HepG2 (cell line): ENCODE data around the gene SEC24A. TPM values are rescaled to one million over a fixed set of nuclear protein-coding genes. Genes with fewer than 3 reads are reported as not detected.

ENCODE experiments used
- BORCS8-MEF2B ChIP-seq: sonication (generic); formaldehyde crosslinking; IDR thresholded peaks from 2 replicates; pipeline ENCODE4 v1.8.0; 2022; ENCODE audit warnings: mild to moderate bottlenecking, missing genetic modification reagents
- ELF3 ChIP-seq: IDR thresholded peaks from 2 replicates; pipeline ENCODE4 v1.6.1; 2016; ENCODE audit warnings: missing genetic modification reagents, missing compliant biosample characterization
- EZH2 ChIP-seq: conservative IDR thresholded peaks from 2 replicates; pipeline ENCODE4 v1.6.1; 2012; ENCODE audit warnings: mild to moderate bottlenecking, low read depth, low read length, moderate library complexity
- GPBP1L1 ChIP-seq: sonication (generic); formaldehyde crosslinking; IDR thresholded peaks from 2 replicates; pipeline ENCODE4 v1.5.0; 2020; ENCODE audit warnings: mild to moderate bottlenecking, missing genetic modification reagents
- MLLT10 ChIP-seq: sonication (generic); formaldehyde crosslinking; IDR thresholded peaks from 2 replicates; pipeline ENCODE4 v1.4.0; 2020; ENCODE audit warnings: missing genetic modification reagents
- MTERF4 ChIP-seq: sonication (generic); formaldehyde crosslinking; IDR thresholded peaks from 2 replicates; pipeline ENCODE4 v1.8.0; 2023; ENCODE audit warnings: mild to moderate bottlenecking, missing genetic modification reagents
- NFRKB ChIP-seq: fragments of 450-650 bp; IDR thresholded peaks from 2 replicates; pipeline ENCODE4 v1.6.1; 2017
- PITX1 ChIP-seq: sonication (generic); formaldehyde crosslinking; IDR thresholded peaks from 2 replicates; pipeline ENCODE4 v1.5.1; 2020; ENCODE audit warnings: mild to moderate bottlenecking, missing genetic modification reagents
- REPIN1 ChIP-seq: sonication (generic); formaldehyde crosslinking; IDR thresholded peaks from 2 replicates; pipeline ENCODE4 v1.8.0; 2022; ENCODE audit warnings: missing genetic modification reagents, low read depth, mild to moderate bottlenecking, borderline replicate concordance
- SP4 ChIP-seq: sonication (generic); formaldehyde crosslinking; IDR thresholded peaks from 2 replicates; pipeline ENCODE4 v1.8.1; 2023; ENCODE audit warnings: mild to moderate bottlenecking, missing genetic modification reagents
- SRSF1 ChIP-seq: fragments of 200-400 bp; formaldehyde crosslinking; optimal IDR thresholded peaks from 2 replicates; pipeline ENCODE3; 2017; ENCODE audit warnings: mild to moderate bottlenecking, low read depth, low read length, moderate library complexity
- ZBTB40 ChIP-seq, 2 experiments: fragments of 450-650 bp in 1 of 2; sonication (generic) in 1 of 2; formaldehyde crosslinking in 1 of 2; IDR thresholded peaks; 2 replicates each; pipeline versions ENCODE4 v1.6.1 to v1.8.0; 2016 to 2022; ENCODE audit warnings: antibody characterized with exemption in 1 of 2, mild to moderate bottlenecking in 1 of 2, missing genetic modification reagents in 1 of 2
- ZFP36 ChIP-seq: fragments of 150-350 bp; IDR thresholded peaks from 2 replicates; pipeline ENCODE4 v1.6.1; 2018; ENCODE audit warnings: borderline replicate concordance, low read length, low read depth; ENCODE audit not compliant: partially characterized antibody
- ZFYVE20 ChIP-seq: sonication (generic); formaldehyde crosslinking; IDR thresholded peaks from 2 replicates; pipeline ENCODE4 v1.8.0; 2023; ENCODE audit warnings: low read depth, mild to moderate bottlenecking, moderate library complexity, missing genetic modification reagents, borderline replicate concordance
- ZNF3 ChIP-seq: IDR thresholded peaks from 2 replicates; pipeline ENCODE4 v1.7.0; 2017; ENCODE audit warnings: inconsistent platforms
- ZNF513 ChIP-seq: sonication (generic); formaldehyde crosslinking; conservative IDR thresholded peaks from 2 replicates; pipeline ENCODE4 v1.5.0; 2020; ENCODE audit warnings: missing genetic modification reagents
- ZNF629 ChIP-seq: sonication (generic); formaldehyde crosslinking; conservative IDR thresholded peaks from 2 replicates; pipeline ENCODE4 v1.5.0; 2020; ENCODE audit warnings: missing genetic modification reagents
- ZNF652 ChIP-seq: IDR thresholded peaks from 2 replicates; pipeline ENCODE4 v1.6.1; 2016; ENCODE audit warnings: low read depth, borderline replicate concordance
- polyA plus RNA-seq, 8 experiments: library from polyadenylated mRNA; depleted of rRNA in 3 of 8; stranded (reverse) in 7 of 8; unstranded in 1 of 8; fragments of >200 nt; fragmentation: Illumina TruSeq in 4 of 8; extraction: Trizol in 4 of 8; gene quantifications; 2 replicates each; pipeline versions ENCODE4 v1.2.1 to v1.2.3, GENCODE V29; 2011 to 2016; ENCODE audit warnings: low read depth in 4 of 8, missing spikeins in 1 of 8, mixed read lengths in 1 of 8; ENCODE audit not compliant: insufficient read depth in 1 of 8
- total RNA-seq, 5 experiments: library from RNA; depleted of rRNA; stranded (reverse); fragments of >200 nt; fragmentation: Illumina TruSeq; extraction: Trizol; gene quantifications; 2 replicates each; pipeline ENCODE4 v1.2.3, GENCODE V29; 2016; ENCODE audit warnings: low read depth in 1 of 5

Gene SEC24A
- total and polyA plus RNA-seq, 2 of the 13 experiments (the other 11 are each of a cell fraction or from before 2014, with no cell fraction given): 30.5 to 56.8 TPM

- TF ChIP-seq ZNF513 (CRISPR knock-in tag): no peak
- no peak for TF ChIP-seq SRSF1
- no peak for TF ChIP-seq ZNF652 (CRISPR knock-in tag)
- TF ChIP-seq ZFP36: no peak
- TF ChIP-seq BORCS8-MEF2B (CRISPR knock-in tag): no peak; the same call in 1 of the 2 replicates
- TF ChIP-seq REPIN1 (CRISPR knock-in tag): peak; percentile 76; the same call in 1 of the 2 replicates
- TF ChIP-seq EZH2: no peak
- no peak for TF ChIP-seq GPBP1L1
- no peak for TF ChIP-seq ZFYVE20 (CRISPR knock-in tag)
- TF ChIP-seq ELF3: peak; percentile 59
- peak; percentile 14; the same call in 1 of the 2 replicates for TF ChIP-seq ZNF629 (CRISPR knock-in tag)
- TF ChIP-seq SP4 (CRISPR knock-in tag): no peak; the same call in 1 of the 2 replicates
- TF ChIP-seq ZNF3 (CRISPR knock-in tag): peak; percentile 90
- no peak for TF ChIP-seq ZBTB40 (IDR thresholded peaks at IDR 0.05)
- no peak for TF ChIP-seq ZBTB40 (CRISPR knock-in tag; IDR thresholded peaks at IDR 0.05)
- TF ChIP-seq NFRKB: no peak
- peak; percentile 86; the same call in 1 of the 2 replicates for TF ChIP-seq PITX1 (CRISPR knock-in tag)
- TF ChIP-seq MTERF4 (CRISPR knock-in tag): no peak
- TF ChIP-seq MLLT10 (CRISPR knock-in tag): no peak
These were observed 9.8 kb upstream of the SEC24A start (continued) for GRCh38 chr5:134638760-134639201.
